GM19468 (cell line): ENCODE measurements around the gene ZIM2.

Experiments used
- ATAC-seq: cut with Tn5 transposase; IDR thresholded peaks from one replicate; pipeline ENCODE4 v1.9.1; 2021; ENCODE audit warnings: mild to moderate bottlenecking, moderate library complexity, moderate number of reproducible peaks; ENCODE audit not compliant: unreplicated experiment; ENCODE audit errors: extremely low read depth

The ZIM2 gene

DNA sequence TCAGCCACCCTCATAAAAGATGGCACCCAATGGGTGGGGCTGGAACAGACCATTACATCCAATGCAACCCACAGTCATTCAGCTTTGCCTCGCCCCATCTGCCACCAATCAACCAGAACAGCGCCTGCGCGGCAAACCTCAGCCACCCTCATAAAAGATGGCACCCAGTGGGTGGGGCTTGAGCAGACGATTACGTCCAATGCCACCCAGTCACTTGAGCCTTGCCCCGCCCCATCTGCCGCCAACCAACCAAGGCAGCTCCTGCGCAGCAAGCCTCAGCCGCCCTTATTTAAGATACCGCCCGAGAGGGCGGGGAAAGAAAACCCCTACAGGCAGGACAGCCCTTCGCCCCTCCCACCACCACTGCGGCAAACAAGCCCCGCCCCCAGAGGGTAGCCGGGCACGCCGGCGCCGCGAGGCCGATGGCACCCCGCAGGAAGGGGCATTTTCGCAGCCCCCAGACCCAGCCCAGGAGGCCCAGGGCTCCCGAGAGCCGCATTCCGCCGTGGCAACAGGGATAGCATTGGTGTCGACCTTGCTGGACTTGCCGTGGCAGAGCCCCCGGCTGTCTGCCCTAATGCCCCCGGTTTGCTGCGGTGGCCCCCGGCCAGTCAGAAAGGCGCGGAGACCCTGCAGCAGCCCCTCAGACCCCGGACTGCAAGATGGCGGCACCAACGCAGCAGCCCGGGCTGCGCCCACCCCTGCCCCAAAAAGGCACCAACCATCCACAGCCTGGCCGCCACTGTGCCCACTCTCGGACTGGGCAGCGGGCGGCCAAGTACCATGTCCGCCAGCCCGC, 675 bp downstream of the ZIM2 start:
- ATAC-seq = no peak

DNA sequence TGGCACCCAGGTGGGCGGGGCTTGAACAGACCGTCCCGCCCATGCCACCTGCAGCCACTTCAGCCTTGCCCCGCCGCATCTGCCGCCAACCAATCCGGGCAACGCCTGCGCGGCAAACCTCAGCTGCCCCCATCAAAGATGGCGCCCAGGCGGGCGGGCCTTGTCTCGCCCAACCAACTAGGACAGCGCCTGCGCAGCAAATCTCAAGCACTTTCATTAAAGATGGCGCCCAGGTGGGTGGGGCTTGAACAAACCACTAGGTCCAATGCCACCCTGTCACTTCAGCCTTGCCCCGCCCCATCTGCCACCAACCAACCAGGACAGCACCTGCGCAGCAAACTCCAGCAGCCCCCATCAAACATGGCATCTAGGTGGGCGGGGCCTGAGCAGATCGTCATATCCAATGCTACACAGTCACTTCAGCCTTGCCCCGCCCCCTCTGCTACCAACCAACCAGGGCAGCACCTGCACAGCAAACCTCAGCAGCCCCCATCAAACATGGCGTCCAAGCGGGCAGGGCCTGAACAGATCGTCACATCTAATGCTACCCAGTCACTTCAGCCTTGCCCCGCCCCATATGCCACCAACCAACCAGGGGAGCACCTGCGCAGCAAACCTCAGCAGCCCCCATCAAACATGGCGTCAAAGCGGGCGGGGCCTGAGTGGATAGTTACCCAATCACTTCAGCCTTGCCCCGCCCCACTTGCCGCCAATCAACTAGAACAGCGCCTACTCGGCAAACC, 1.4 kb downstream of the ZIM2 start:
- no peak for ATAC-seq

DNA sequence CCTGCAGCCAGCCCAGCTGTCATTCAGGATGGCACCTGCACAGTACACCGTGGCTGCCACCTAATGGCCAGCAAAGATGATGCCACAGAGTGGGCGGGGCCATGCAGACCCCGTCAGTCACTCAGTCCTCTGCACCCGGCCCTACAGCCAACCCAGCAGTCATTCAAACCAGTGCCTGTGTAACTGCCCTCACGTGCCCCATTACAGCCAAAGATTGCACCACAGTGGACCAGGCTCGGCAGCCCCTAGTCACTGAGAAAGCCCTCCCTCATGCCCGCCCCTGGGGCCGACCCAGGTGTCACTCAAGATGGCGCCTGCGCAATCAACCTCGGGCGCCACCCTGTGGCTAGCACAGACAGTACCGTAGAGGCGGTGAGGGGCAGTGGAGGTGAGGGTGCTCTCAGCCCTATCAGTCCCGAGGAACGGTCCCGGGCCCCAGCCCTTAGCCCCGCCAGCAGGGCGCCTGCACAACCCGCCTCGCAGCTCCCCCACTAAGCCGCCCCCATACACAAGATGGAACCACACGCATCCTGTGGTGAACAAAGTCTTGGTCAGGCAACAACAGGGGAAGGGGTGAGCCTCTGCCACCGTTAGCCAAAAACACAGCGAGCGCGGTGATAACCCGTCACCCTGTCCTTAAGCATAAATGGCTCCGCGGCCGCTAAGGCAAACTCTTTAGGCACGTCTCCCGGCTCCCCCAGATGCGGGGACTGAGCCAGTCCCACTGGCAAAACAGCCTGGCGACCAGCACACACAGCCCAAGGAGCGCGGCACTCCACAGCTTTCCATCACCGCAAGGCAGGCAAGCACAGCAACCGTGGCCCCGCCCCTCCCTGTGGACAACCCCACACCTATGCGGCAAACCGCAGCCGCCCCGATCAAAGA, 2.3 kb downstream of the ZIM2 start:
- no peak for ATAC-seq

DNA sequence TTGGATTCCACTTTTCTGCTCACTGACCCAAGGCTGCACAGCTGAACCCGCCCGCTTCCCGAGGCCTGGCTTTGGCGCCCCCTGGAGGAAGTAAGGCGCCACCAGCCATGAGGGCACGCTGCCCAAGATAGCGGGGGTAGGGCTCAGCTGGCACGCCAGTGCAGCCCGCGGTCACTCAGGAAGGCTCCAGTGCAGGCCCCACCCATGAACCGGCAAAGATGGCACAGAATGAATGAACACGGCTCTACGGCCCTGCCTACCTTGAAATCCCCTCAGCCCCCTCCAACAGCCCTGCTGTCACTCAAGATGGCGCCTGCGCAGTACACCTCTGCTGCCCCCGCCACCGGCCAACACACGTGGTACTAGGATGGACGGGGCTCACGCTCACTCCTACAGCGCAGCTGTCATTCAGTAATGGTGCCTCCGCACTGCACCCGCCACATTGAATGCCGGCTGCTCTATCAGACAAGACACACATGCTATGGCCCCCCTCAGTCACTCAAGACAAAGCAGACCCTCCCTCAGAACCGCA, 3.0 kb downstream of the ZIM2 start:
- no peak for ATAC-seq

DNA sequence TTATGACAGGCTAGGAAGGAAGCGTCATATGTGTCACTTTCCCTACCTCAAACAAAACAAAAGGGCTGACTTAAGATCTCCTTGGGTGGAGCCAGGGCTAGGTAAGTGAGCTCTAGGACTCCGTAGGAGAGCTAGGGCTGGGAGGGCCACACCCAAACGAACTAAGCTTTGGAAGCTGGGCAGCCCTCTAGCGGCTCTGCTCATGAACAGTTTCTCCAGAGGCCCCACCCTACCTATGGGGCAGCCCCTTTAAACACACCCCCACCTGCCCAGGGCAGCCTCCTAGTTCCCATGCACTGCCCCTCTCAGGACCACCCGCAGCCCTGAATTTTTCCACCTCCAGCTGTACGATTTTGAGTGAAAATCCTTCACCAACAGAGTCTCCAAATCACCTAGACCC, 3.5 kb downstream of the ZIM2 start:
- no peak for ATAC-seq

DNA sequence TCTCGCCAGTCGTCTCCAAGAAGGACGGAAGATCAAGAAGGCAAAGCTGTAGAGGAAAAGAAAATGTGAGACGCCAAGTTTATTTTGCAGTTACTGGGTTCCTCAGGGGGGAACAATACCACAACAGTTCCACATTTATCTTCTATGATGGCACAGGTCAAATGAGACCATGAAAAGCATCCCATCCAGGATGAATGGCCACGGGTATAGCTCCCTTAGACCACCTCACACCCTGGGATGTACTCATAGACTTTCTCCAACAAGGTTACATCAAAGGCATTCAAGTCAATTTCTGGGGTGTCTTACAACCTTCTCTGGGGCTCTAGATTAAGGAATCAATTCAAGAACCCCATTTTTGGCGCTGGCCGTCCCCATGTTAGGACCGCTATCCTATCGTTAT, 4.5 kb downstream of the ZIM2 start:
- no peak for ATAC-seq

DNA sequence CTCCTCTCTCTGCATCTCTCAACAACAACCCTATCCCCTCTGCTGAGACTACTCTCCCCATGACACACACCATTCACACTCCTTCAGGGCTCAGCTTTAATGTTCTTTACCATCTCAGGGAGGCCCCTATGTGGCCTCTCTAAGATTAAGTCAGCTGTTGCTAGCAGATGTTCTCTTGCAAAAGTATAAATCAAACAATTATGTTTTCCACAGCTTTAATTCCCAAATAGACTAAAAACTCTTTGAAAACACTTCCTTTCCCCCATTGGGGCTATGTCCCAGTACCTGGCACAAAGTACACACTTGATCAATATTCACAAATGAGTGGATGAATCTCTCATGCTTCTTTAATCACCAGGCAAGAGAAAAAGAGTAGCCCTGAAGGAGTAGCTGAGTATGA, 5.1 kb downstream of the ZIM2 start:
- ATAC-seq = no peak

DNA sequence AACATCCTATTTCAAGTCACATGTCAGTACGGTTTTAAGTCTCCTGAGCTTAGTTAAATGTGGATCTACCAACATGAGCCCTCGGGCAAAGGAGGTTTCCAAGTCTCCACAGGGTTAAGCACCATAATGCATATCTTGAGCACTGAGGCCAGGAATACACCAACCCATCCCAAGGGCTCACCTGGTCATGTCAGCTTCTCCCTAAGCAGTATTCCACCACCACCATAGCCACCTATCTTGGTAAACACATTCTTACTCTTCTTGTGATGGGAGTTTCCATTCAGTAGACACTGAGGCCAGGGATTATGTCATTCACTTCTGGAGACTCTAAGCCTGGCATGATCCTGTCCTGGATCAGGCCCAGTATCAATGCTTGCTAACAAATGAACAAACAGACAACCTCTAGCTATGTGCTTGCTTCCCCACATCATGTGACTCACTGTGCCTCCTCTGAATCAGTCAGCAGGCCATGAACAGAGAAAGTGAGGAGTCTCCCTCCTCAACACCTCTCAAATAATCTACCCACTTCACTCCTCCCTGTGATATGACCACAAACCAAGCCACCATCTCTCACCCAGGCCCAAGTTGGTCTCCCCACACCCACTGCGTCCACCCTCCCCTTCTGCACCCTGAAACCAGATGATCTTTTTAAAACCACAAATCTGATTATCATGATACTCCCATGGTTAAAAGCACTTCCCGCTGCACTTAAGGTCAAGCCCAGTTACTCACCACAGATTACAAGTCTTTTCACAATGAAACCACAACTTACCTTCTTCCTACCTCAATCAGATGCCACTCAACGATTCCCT, 5.8 kb downstream of the ZIM2 start:
- ATAC-seq = no peak

DNA sequence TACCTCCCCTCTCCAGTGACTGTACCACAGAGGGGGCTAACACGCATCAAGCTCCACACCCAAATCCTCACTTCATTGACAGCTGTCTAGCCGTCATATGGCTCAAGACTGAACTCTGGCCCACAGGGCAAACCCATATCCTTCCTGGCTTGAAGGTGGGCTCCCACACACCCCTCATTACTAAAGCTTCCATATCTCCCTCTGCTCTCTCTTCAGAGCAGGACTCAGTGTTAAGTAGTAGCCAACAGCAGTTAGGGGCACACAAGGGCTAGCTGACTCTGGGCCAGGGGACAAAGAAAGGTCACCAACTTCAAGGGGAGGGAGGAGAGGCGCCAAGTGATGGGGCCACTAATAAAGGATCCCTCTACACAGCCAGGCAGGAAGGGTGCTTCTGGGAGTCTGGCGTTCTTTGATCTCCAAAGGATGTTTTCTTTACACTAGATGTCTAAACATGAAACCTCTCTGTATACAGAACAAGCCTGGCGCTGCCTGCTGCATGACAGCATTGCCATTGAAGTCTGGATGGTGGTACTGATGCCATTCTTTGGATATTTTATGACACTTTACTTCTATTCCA, 8.1 kb downstream of the ZIM2 start:
- ATAC-seq = no peak

DNA sequence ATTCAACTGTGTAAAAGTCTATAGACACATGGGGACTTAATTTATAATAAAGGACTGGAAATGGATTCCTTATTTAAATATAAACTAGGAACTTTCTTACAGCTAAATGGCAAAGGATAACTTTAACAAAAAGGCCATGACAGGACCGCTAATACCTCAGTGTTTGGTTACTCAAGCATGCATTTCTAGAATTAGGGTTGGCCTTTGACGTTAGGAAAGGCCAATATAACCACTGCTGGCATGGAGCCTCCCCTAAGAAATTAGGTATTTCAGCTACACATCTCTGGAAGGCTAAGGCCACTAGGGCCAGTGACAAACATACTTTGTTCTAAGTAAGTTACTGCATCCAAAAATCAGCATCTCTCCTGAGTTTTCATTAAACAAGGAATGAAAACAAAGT, 9.3 kb downstream of the ZIM2 start:
- no peak for ATAC-seq

DNA sequence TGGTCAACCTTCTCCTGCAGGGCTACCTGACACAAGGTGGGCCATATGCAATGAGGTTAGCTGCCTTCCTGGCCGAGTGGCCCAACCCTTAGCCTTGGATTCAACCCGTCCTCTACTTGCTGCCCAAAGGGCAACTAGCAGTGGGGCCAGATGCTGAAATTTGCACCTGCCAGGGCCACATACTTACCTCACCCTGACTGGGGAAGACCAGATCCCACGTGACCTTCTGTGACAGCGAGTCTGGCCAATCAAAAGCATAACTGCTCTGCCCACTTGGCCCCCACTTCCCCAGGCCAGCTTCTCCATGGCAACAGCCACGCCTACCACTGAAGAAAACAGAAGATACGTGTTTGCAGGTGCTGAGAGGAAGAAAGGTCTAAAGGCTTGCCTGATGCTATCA, 10.9 kb downstream of the ZIM2 start:
- no peak for ATAC-seq

DNA sequence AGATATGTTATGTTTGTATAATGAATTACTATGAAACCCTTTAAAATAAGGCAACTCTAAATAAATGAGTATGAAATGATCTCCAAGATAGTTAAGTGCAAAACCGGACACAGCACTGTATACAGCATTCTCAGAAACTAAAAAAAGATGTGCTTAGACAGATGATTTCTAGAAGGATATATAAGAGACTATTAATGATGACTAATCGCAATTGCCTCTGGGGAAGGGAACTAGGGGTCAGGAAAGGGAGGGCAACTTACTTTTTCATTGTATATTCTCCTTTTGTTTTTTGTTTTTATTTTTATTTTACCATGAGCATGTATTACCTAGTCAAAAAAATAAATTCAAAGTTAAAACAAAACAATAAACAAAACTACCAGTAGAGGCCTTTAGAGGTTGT, 12.8 kb downstream of the ZIM2 start:
- no peak for ATAC-seq

DNA sequence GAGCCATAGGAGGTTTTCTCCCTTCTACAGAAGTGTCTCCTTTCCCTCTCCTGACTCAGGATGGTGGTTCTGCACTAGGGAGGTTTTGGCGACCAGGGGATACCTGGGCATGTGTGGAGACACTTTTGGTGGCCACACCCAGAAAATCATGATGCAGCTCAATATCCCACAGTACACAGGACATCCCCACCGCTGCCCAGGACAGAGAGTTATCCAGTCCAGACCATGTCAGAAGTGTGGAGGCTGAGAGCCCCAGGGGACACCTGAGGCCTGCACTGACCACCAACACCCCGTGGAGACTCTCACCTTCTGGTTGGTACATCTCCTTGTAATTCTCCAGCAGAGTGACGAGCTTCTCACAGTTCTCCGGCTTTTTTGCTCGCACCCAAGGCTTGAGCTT, 16.6 kb downstream of the ZIM2 start:
- no peak for ATAC-seq

DNA sequence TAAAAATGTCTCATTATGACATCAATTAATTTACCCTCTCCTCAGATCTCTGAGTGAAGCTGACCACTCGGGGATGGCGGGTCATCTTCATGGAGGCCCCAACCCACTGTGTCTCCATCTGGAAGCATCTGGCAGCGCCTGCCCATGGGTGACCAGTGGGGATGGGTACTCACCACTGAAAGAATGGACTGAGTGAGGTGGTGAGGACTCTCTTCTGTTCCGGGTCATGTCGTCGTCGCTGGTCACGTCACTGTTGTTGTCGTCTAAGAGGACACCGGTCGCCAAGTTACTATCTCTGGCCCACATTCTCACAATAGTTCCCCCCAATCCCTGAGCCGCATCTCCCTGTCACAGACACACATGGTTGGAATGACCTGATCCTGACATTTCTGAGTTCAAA, 17.1 kb downstream of the ZIM2 start:
- no peak for ATAC-seq

DNA sequence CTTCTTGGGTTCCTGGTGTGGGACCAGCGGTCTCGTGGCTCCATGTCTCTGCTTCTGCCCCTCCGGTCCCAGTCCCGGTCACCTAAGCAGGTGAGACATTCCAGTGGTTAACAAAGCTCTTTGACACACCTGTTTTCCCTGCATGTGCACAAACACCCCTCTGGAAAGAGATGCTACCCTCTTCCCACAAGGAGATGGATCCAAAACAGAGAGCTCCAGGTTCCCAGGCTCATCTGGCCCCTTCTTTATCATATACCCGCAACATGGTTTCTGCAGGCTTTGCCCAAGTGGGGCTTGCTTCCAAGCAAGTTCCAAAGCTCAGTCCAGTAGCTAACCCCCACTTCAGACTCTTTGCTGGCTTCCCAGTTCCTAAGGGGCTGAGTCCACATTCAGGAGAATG, 17.8 kb downstream of the ZIM2 start:
- no peak for ATAC-seq

DNA sequence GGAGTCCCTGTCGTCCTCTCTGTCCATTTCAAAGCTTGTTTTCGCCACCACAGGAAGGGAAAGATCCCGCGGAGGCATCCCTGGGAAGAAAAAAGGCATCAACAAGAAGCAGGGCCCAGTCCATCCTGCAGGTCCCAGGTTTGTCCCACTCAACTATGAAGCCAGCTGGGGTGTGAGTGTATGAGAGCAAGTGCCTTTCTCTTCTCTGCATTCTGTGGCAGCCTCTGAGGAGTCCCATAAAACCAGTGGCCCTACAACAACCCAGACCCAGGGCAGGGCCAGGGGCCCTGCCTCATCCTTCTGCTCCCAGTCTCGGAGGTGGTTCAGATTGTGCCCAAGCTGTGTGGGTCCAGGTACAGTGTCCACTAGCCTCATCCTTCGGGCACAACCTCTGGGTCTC, 18.9 kb downstream of the ZIM2 start:
- ATAC-seq = no peak

DNA sequence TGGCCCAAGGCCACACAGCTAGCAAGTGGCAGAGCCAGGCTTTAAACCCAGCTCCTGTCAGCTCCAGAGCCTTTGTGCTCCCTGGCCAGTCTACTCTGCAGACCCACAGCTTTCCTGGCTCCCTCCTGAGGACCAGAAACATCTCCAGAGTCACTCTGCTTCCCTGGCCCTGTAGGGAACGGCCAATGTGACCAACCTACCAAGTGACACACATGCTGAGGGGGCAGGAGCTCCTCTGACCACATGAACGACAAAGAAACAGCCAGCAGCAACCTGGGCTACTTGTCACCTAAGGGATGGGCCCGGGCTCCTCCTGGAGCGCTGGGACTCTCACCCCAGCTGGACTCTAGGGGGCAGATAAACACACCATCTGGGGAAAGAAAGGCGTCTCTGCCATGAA, 19.3 kb downstream of the ZIM2 start:
- ATAC-seq = no peak

DNA sequence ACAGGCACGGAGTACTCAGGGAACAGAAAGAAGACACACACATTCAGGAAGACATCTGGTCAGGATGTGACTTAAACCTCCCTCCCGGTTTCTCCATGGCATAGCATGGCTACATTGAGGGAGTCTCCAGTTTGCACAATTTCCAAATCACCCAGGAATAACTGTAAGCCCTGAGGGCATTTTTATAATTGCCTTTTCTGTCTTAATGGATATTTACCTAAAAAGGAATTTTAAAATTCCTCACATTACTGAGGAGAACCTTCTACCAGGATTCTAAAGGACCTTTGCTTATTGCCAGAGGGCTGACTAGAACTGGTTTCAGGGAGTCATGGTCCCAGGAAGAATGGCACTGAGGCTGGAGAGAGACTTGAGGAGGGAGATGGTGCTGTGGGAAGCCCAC, 21.4 kb downstream of the ZIM2 start:
- ATAC-seq = no peak

DNA sequence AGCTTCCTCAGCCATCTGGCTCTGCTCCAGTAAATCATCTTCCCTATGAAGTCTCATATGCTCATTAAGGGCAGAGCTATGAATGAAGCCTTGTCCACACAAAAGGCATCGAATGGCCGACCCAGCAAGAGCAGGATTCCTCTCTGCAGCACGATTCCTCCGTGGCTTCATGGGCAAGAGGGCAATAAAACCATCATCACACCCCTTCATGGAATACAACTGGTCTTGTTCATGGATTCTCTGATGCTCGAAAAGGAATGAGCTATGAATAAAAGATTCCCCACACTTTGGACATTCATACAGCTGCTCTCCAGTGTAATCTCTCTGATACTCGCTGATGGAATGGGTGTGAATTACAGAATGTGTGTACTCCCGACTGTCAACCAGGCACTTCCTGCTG, 25.9 kb downstream of the ZIM2 start:
- no peak for ATAC-seq

DNA sequence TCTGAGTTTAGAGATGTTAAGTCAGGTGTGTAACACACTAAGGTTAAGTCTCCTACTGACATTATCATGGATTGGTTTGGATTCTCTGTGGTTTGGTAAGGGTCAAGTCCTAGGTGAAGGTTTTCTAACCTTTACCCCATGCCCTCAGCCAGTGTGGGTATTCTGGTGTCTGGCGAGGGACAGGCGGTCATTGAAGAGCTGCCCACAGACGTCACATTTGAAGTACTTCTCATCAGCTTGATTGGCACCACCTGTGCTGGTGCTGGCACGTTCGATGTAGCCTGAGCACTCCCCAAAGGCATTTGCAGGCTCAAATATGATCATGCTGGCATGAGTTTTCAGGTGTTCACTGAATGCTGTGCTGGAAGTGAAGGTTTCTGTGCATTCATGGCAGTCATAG, 27.0 kb downstream of the ZIM2 start:
- no peak for ATAC-seq
